ENCODE measurements around the gene MEI1. TPM values are rescaled to one million over a fixed set of nuclear protein-coding genes. Genes with fewer than 3 reads are reported as not detected.

Gene MEI1
- total RNA-seq, 1 experiment from 2014 or later = 0.61 TPM

- ChIA-PET POLR2A (ENCODE audit: unreplicated experiment) (no interaction called here), CTCF (no interaction called here)
- Histone ChIP-seq H3K4me3 (no peak overlapping the region), H3K27me3 (ENCODE audit: insufficient read depth, low read depth) (no peaks in the 10 kb centered on the region), H2AFZ (no peak overlapping the region), H3K4me1 (replicated peaks; ENCODE audit: insufficient read depth) (no peaks in the 10 kb centered on the region), H3K9me2 (ENCODE audit: insufficient read depth) (no peaks in the 10 kb centered on the region), H3K4me2 (no peak overlapping the region), H3K79me2 (ENCODE audit: low read depth) (no peaks in the 10 kb centered on the region), H4K20me1 (ENCODE audit: insufficient read depth) (no peaks in the 10 kb centered on the region), H3K27ac (no peak overlapping the region), H3K9me3 (ENCODE audit: insufficient read depth, low read depth) (no peaks in the 10 kb centered on the region), H3K36me3 (ENCODE audit: low read depth) (peaks cover 3% of the 10 kb centered on the region; the same call in 1 of the 2 replicates), H3F3A (ENCODE audit: insufficient read depth, low read depth) (no peaks in the 10 kb centered on the region)
- BruUV-seq (replicated peaks) = no TSS peak
- no peak for DNase-seq
- TF ChIP-seq CTCF (conservative IDR thresholded peaks at IDR 0.05) = no peak
- TF ChIP-seq EZH2 (IDR thresholded peaks at IDR 0.05; ENCODE audit: low read depth) = no peak
- intact Hi-C loops (cut with micrococcal nuclease; ENCODE audit: unreplicated experiment) = no loop called here
Measured at GRCh38 chr22:41812805-41813545, 113.7 kb downstream of the MEI1 start.

- Histone ChIP-seq H3K79me2 (ENCODE audit: low read depth) (no peaks in the 10 kb centered on the region), H4K20me1 (ENCODE audit: insufficient read depth) (no peaks in the 10 kb centered on the region), H3K4me1 (replicated peaks; ENCODE audit: insufficient read depth) (no peaks in the 10 kb centered on the region), H3K4me2 (no peak overlapping the region), H3K36me3 (ENCODE audit: low read depth) (peaks cover 3% of the 10 kb centered on the region; the same call in 1 of the 2 replicates), H3K9me2 (ENCODE audit: insufficient read depth) (no peaks in the 10 kb centered on the region), H3K27me3 (ENCODE audit: insufficient read depth, low read depth) (no peaks in the 10 kb centered on the region), H3K27ac (no peak overlapping the region), H3K9me3 (ENCODE audit: insufficient read depth, low read depth) (no peaks in the 10 kb centered on the region), H2AFZ (no peak overlapping the region), H3F3A (ENCODE audit: insufficient read depth, low read depth) (no peaks in the 10 kb centered on the region), H3K4me3 (no peak overlapping the region)
- BruUV-seq (replicated peaks) = no TSS peak
- ChIA-PET CTCF (no interaction called here), POLR2A (ENCODE audit: unreplicated experiment) (interaction anchor here (0.6 kb wide), 1 partner anchor 146 kb away, joined by 7 read pairs; no protein-coding TSS in a partner anchor)
- intact Hi-C loops (cut with micrococcal nuclease; ENCODE audit: unreplicated experiment) = no loop called here
- no peak for DNase-seq
- no peak for TF ChIP-seq CTCF (conservative IDR thresholded peaks at IDR 0.05)
- no peak for TF ChIP-seq EZH2 (IDR thresholded peaks at IDR 0.05; ENCODE audit: low read depth)
Measured at GRCh38 chr22:41813726-41814410, 114.6 kb downstream of the MEI1 start.

GRCh38 chr22:41815716-41816115 is 116.4 kb downstream of the MEI1 start:
- ChIA-PET CTCF (no interaction called here), POLR2A (ENCODE audit: unreplicated experiment) (no interaction called here)

More at GRCh38 chr22:41815716-41816115, 116.4 kb downstream of the MEI1 start:
- Histone ChIP-seq H3K9me2 (ENCODE audit: insufficient read depth) (no peaks in the 10 kb centered on the region), H3K79me2 (ENCODE audit: low read depth) (no peaks in the 10 kb centered on the region), H3K4me1 (replicated peaks; ENCODE audit: insufficient read depth) (no peaks in the 10 kb centered on the region), H3K27ac (no peak overlapping the region), H3K27me3 (ENCODE audit: insufficient read depth, low read depth) (no peaks in the 10 kb centered on the region), H2AFZ (no peak overlapping the region), H3K36me3 (ENCODE audit: low read depth) (peaks cover 3% of the 10 kb centered on the region; the same call in 1 of the 2 replicates), H4K20me1 (ENCODE audit: insufficient read depth) (no peaks in the 10 kb centered on the region), H3F3A (ENCODE audit: insufficient read depth, low read depth) (no peaks in the 10 kb centered on the region), H3K9me3 (ENCODE audit: insufficient read depth, low read depth) (no peaks in the 10 kb centered on the region), H3K4me2 (no peak overlapping the region), H3K4me3 (no peak overlapping the region)
- TF ChIP-seq CTCF (conservative IDR thresholded peaks at IDR 0.05) = no peak
- no peak for TF ChIP-seq EZH2 (IDR thresholded peaks at IDR 0.05; ENCODE audit: low read depth)
- DNase-seq = no peak
- intact Hi-C loops (cut with micrococcal nuclease; ENCODE audit: unreplicated experiment) = no loop called here
- BruUV-seq (replicated peaks) = no TSS peak
